GM12878 (cell line): ENCODE measurements around the gene COMMD1. TPM values are rescaled to one million over a fixed set of nuclear protein-coding genes. Genes with fewer than 3 reads are reported as not detected.

Experiments used
- ATF7 ChIP-seq: fragments of 450-650 bp; IDR thresholded peaks from 2 replicates; pipeline ENCODE4 v1.6.1; 2016; ENCODE audit warnings: low read depth, mild to moderate bottlenecking
- BCL11A ChIP-seq: IDR thresholded peaks from 2 replicates; pipeline ENCODE4 v1.6.1; 2011; ENCODE audit warnings: low read depth, low read length
- CEBPB ChIP-seq, 2 experiments: fragments of 150-350 bp in 1 of 2; IDR thresholded peaks; 2 replicates each; pipeline ENCODE4 v1.6.1; 2012 to 2014; ENCODE audit warnings: low read depth in 2 of 2, low read length in 2 of 2, borderline replicate concordance in 1 of 2, inconsistent platforms in 1 of 2
- CREB1 ChIP-seq: IDR thresholded peaks from 2 replicates; pipeline ENCODE4 v1.6.1; 2012; ENCODE audit warnings: low read depth, mild to moderate bottlenecking, inconsistent platforms
- ESRRA ChIP-seq: IDR thresholded peaks from 2 replicates; pipeline ENCODE4 v1.6.1; 2012; ENCODE audit warnings: mild to moderate bottlenecking, low read length, improper control_type of control experiment
- HDAC6 ChIP-seq: fragments of 200-600 bp; sonication (generic); IDR thresholded peaks from one replicate; pipeline ENCODE4 v1.8.0; 2017; ENCODE audit warnings: antibody characterized with exemption; ENCODE audit not compliant: unreplicated experiment
- IKZF2 ChIP-seq, 2 experiments: fragments of 450-650 bp; IDR thresholded peaks; 2 replicates each; pipeline ENCODE4 v1.6.1; 2017; ENCODE audit warnings: mild to moderate bottlenecking in 2 of 2, moderate library complexity in 2 of 2
- JUNB ChIP-seq: IDR thresholded peaks from 2 replicates; pipeline ENCODE4 v1.6.1; 2016; ENCODE audit warnings: antibody characterized with exemption, mild to moderate bottlenecking
- KLF5 ChIP-seq: fragments of 450-650 bp; IDR thresholded peaks from 2 replicates; pipeline ENCODE4 v1.6.1; 2014; ENCODE audit warnings: mild to moderate bottlenecking; ENCODE audit not compliant: partially characterized antibody
- MEF2B ChIP-seq: fragments of 450-650 bp; IDR thresholded peaks from 2 replicates; pipeline ENCODE4 v1.6.1; 2018; ENCODE audit warnings: mild to moderate bottlenecking, moderate library complexity; ENCODE audit not compliant: partially characterized antibody, poor library complexity, severe bottlenecking
- NFIC ChIP-seq: IDR thresholded peaks from 2 replicates; pipeline ENCODE4 v1.6.1; 2012; ENCODE audit warnings: low read depth, mild to moderate bottlenecking, inconsistent platforms, low read length, moderate library complexity
- PAX8 ChIP-seq: fragments of 450-650 bp; IDR thresholded peaks from 2 replicates; pipeline ENCODE4 v1.6.1; 2017; ENCODE audit warnings: mild to moderate bottlenecking, moderate library complexity
- POLR2AphosphoS5 ChIP-seq: IDR thresholded peaks from 2 replicates; pipeline ENCODE4 v1.6.1; 2011; ENCODE audit warnings: mild to moderate bottlenecking, low read length, inconsistent platforms
- SMAD5 ChIP-seq: IDR thresholded peaks from 2 replicates; pipeline ENCODE4 v1.6.1; 2016; ENCODE audit warnings: antibody characterized with exemption, low read depth
- SMC3 ChIP-seq: IDR thresholded peaks from 2 replicates; pipeline ENCODE4 v1.6.1; 2011; ENCODE audit warnings: low read length, improper control_type of control experiment, borderline replicate concordance
- TARDBP ChIP-seq: IDR thresholded peaks from 2 replicates; pipeline ENCODE4 v1.6.1; 2016; ENCODE audit warnings: borderline replicate concordance
- TCF12 ChIP-seq: IDR thresholded peaks from 2 replicates; pipeline ENCODE4 v1.6.1; 2011; ENCODE audit warnings: low read depth, mild to moderate bottlenecking, low read length
- TCF3 ChIP-seq: IDR thresholded peaks from 2 replicates; pipeline ENCODE4 v1.6.1; 2012; ENCODE audit warnings: low read depth, mild to moderate bottlenecking, low read length, borderline replicate concordance; ENCODE audit not compliant: insufficient read depth
- ZBTB33 ChIP-seq: fragments of 450-650 bp; IDR thresholded peaks from 2 replicates; pipeline ENCODE4 v1.6.1; 2017; ENCODE audit warnings: mild to moderate bottlenecking
- ZSCAN29 ChIP-seq: fragments of 450-650 bp; IDR thresholded peaks from 2 replicates; pipeline ENCODE4 v1.6.1; 2017; ENCODE audit warnings: mild to moderate bottlenecking, moderate library complexity
- polyA plus RNA-seq, 11 experiments: library from polyadenylated mRNA; depleted of rRNA in 4 of 11; unstranded in 6 of 11; stranded (reverse) in 5 of 11; fragments of >200 nt; fragmentation: Nextera tagmentation in 4 of 11; fragmentation: Illumina TruSeq in 1 of 11; extraction: Ambion mirVana in 4 of 11; extraction: Trizol in 1 of 11; gene quantifications; 1 replicate in 1 of 11; 2 replicates in 10 of 11; pipeline versions ENCODE4 v1.2.1 to v1.2.3, GENCODE V29; 2011 to 2016; ENCODE audit warnings: inconsistent platforms in 2 of 11, missing spikeins in 2 of 11, low read depth in 1 of 11
- total RNA-seq, 4 experiments: library from RNA; depleted of rRNA in 3 of 4; stranded (reverse); fragments of >200 nt in 3 of 4; fragmentation: Illumina TruSeq in 1 of 4; extraction: Trizol in 1 of 4; gene quantifications; 2 replicates each; pipeline versions ENCODE4 v1.2.1 to v1.2.3, GENCODE V29; 2013 to 2021
- TF ChIP-seq, protein P1 (sequence below): IDR thresholded peaks from 2 replicates; pipeline ENCODE4 v1.6.1; 2012; ENCODE audit warnings: low read length, inconsistent platforms
- TF ChIP-seq, protein P2 (sequence below): fragments of 450-650 bp; IDR thresholded peaks from 2 replicates; pipeline ENCODE4 v1.6.1; 2017; ENCODE audit warnings: mild to moderate bottlenecking, low read depth, inconsistent platforms; ENCODE audit not compliant: poor library complexity, severe bottlenecking
- TF ChIP-seq, protein P3 (sequence below): fragments of 450-650 bp; IDR thresholded peaks from 2 replicates; pipeline ENCODE4 v1.6.1; 2016; ENCODE audit warnings: mild to moderate bottlenecking

Gene COMMD1
- total and polyA plus RNA-seq, 10 of the 15 experiments (the other 5 are each of a cell fraction or from before 2014, with no cell fraction given) = 39.7 to 210 (median 53.7) TPM

DNA sequence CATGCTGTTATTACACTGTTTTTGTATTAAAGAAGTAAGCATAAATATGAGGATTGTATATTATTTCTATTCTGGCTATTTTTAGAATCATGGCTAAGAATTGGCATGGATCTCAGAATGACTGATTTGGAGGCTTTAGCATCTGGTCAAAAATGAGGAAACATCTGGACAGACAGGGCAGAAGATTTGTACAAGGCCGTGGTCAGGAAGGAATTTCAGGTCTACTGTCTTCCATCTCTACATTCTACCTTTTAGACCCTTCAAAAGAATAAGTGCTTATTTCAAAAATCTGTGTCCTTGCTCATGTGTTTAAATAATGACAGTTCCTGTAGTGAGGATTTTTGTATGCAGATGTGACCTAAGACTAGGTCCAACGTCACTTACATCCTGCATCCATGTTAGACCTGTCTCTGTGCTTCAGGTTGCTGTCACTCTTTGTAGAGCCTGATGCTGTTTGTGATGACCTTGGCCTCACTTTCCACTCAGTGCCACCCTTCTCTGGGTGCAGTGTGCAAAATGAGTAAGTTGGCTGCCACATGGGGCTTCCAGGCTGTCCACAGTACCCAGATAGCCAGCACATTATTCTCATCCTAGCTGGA, 235.8 kb downstream of the COMMD1 start (continued):
- TF ChIP-seq, protein P1, sequence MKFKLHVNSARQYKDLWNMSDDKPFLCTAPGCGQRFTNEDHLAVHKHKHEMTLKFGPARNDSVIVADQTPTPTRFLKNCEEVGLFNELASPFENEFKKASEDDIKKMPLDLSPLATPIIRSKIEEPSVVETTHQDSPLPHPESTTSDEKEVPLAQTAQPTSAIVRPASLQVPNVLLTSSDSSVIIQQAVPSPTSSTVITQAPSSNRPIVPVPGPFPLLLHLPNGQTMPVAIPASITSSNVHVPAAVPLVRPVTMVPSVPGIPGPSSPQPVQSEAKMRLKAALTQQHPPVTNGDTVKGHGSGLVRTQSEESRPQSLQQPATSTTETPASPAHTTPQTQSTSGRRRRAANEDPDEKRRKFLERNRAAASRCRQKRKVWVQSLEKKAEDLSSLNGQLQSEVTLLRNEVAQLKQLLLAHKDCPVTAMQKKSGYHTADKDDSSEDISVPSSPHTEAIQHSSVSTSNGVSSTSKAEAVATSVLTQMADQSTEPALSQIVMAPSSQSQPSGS = peak; percentile 68; the same call in 1 of the 2 replicates
- TF ChIP-seq TCF12 = no peak
- TF ChIP-seq, protein P2, sequence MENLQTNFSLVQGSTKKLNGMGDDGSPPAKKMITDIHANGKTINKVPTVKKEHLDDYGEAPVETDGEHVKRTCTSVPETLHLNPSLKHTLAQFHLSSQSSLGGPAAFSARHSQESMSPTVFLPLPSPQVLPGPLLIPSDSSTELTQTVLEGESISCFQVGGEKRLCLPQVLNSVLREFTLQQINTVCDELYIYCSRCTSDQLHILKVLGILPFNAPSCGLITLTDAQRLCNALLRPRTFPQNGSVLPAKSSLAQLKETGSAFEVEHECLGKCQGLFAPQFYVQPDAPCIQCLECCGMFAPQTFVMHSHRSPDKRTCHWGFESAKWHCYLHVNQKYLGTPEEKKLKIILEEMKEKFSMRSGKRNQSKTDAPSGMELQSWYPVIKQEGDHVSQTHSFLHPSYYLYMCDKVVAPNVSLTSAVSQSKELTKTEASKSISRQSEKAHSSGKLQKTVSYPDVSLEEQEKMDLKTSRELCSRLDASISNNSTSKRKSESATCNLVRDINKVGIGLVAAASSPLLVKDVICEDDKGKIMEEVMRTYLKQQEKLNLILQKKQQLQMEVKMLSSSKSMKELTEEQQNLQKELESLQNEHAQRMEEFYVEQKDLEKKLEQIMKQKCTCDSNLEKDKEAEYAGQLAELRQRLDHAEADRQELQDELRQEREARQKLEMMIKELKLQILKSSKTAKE = peak; percentile 15
- 0 out of 2 replicates have a peak, but pooled peaks have one; percentile 14 for TF ChIP-seq CREB1
- no peak for TF ChIP-seq ATF7
- no peak for TF ChIP-seq CEBPB (IDR thresholded peaks at IDR 0.05; ENCODE audit: borderline replicate concordance in 1 of 2, low read depth in 2 of 2, low read length in 2 of 2)
- TF ChIP-seq, protein P3, sequence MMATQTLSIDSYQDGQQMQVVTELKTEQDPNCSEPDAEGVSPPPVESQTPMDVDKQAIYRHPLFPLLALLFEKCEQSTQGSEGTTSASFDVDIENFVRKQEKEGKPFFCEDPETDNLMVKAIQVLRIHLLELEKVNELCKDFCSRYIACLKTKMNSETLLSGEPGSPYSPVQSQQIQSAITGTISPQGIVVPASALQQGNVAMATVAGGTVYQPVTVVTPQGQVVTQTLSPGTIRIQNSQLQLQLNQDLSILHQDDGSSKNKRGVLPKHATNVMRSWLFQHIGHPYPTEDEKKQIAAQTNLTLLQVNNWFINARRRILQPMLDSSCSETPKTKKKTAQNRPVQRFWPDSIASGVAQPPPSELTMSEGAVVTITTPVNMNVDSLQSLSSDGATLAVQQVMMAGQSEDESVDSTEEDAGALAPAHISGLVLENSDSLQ = peak; percentile 75
- peak; percentile 29; the same call in 1 of the 2 replicates for TF ChIP-seq JUNB
- TF ChIP-seq ZSCAN29 = no peak
- TF ChIP-seq MEF2B = peak; percentile 44
- no peak for TF ChIP-seq KLF5
- no peak for TF ChIP-seq TARDBP
- no peak for TF ChIP-seq BCL11A
- no peak for TF ChIP-seq POLR2AphosphoS5
- TF ChIP-seq PAX8 = no peak; the same call in 1 of the 2 replicates
- peak; percentile 63; the same call in 1 of the 2 replicates for TF ChIP-seq NFIC
- TF ChIP-seq IKZF2 (IDR thresholded peaks at IDR 0.05) = peak in 1 of 2 experiments; percentile 27; a peak in 1 of 4 replicates
- no peak for TF ChIP-seq HDAC6
- TF ChIP-seq SMAD5 = no peak
- no peak for TF ChIP-seq SMC3
- no peak for TF ChIP-seq ZBTB33
- TF ChIP-seq TCF3 = 0 out of 2 replicates have a peak, but pooled peaks have one; percentile 7
- TF ChIP-seq ESRRA = no peak
